HepG2 (cell line): Measurements from ENCODE around the gene CLEC18C.
"Not testable (repeated sequence)": the region's sequence is repeated elsewhere in the genome, so short reads cannot be mapped to it uniquely, and the experiment has no call there.

Experiments
- TAF1 ChIP-seq: sonication (generic); formaldehyde crosslinking; IDR thresholded peaks from 2 replicates; pipeline ENCODE4 v1.4.0; 2020; ENCODE audit warnings: missing genetic modification reagents
- ZNF329 ChIP-seq: sonication (generic); formaldehyde crosslinking; IDR thresholded peaks from 2 replicates; pipeline ENCODE4 v1.9.0; 2021; ENCODE audit warnings: low read depth, mild to moderate bottlenecking, missing genetic modification reagents

DNA sequence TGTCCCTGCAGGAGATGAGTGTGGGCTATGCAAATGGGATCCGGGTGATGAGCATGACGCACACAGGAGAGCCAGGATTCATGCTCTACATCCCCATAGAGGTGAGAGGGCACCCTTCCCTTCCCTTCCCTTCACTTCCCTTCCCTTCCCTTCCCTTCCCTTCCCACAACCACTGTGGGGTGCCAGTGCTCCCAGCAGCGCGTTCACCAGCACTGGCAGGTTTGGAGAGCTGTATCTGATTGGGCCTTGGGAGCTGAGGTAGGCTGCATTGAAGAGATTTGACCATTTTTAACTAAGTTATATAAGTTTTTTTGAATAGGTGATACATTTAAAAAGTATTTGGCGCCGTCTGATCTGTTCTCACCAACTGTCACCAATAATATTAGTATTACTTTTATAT is 25.1 kb upstream of the CLEC18C start:
- TF ChIP-seq TAF1, ZNF329 (CRISPR knock-in tag): not testable (repeated sequence)
